AG09319 (cell line): Measurements from ENCODE around the gene HTRA2.

Experiments
- DNase-seq: peaks from one replicate; pipeline ENCODE4 v3.0.0-alpha.2; 2010; ENCODE audit warnings: low read depth; ENCODE audit errors: extremely low read depth
- TF ChIP-seq, protein P1 (sequence below): IDR thresholded peaks from 2 replicates; pipeline ENCODE4 v1.5.1; 2011; ENCODE audit warnings: low read depth, mild to moderate bottlenecking, inconsistent platforms, low read length, moderate library complexity

The HTRA2 gene

DNA sequence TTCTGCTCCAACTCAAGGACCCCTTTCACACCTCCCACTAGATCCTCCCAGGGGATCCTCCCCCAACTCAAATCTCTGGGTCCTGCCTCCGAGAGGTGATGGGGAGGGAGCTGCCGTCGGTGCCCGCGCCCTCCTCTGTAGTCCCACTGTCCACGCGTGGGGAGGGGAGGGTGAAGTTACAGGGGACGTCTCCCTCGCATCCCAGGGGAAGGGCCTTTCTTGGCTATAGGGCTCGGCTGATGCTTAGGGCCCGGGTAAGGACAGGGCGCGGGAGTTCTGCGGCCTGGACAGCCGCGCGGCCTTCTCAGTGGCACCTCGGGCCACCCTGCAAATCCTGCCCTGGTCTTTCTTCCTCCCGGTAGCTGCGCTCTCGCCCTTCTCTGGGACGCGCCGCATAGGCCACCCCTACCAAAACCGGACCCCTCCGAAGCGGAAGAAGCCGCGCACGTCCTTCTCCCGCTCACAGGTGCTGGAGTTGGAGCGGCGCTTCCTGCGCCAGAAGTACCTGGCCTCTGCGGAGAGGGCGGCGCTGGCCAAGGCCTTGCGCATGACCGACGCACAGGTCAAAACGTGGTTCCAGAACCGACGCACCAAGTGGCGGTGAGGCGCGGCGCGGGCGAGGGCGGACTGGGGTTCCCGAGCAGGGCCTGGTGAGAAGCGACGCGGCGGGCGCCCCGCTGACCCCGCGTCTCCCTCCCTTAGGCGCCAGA, 14.3 kb upstream of the HTRA2 start:
- no peak for DNase-seq
- TF ChIP-seq, protein P1, sequence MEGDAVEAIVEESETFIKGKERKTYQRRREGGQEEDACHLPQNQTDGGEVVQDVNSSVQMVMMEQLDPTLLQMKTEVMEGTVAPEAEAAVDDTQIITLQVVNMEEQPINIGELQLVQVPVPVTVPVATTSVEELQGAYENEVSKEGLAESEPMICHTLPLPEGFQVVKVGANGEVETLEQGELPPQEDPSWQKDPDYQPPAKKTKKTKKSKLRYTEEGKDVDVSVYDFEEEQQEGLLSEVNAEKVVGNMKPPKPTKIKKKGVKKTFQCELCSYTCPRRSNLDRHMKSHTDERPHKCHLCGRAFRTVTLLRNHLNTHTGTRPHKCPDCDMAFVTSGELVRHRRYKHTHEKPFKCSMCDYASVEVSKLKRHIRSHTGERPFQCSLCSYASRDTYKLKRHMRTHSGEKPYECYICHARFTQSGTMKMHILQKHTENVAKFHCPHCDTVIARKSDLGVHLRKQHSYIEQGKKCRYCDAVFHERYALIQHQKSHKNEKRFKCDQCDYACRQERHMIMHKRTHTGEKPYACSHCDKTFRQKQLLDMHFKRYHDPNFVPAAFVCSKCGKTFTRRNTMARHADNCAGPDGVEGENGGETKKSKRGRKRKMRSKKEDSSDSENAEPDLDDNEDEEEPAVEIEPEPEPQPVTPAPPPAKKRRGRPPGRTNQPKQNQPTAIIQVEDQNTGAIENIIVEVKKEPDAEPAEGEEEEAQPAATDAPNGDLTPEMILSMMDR, result no peak

DNA sequence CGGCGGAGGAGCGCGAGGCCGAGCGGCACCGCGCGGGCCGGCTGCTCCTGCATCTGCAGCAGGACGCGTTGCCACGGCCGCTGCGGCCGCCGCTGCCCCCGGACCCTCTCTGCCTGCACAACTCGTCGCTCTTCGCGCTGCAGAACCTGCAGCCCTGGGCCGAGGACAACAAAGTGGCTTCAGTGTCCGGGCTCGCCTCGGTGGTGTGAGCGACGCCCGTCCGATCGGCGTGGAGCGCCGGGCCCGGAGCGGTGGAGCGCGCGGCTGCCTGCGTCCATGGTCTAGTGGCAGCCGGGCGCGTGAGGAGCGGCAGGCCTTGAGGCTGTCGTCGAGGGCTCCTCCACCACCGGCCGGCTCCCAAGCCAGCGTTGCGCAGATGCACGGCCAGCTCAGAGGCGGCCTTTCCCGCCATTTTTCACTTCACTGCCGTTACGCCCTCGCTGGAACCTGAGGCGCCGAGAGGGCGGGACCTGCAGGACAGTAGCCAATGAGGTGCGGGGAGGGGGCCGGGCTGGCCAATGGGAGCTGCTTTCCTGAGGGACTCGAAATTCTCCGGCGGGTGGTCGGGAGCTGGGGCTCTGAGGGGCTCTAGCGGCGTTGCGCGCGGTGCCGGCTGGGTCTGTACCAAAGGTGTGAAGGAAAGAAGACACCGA, 13.6 kb upstream of the HTRA2 start:
- no peak for DNase-seq
- TF ChIP-seq, protein P1, result no peak

DNA sequence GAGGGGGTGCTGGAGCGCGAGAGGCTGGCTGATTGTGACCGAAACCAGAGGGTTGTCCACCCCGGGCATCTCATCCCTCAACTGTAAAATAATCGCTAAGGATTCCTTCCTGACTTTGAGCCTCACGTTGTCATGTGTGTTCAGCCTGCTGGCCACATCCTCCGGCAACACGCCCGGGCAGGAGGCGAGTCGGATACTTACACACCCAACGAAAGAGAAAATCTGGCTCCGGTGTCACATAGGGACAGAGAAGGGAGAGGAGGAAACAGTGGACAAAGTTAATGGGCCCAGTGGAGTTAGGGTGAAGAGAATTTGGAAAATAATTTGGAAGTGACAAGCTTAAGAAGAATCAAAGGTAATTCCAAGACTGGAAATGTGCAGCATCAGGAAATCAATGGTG, 13.1 kb upstream of the HTRA2 start:
- TF ChIP-seq, protein P1, result no peak
- no peak for DNase-seq

DNA sequence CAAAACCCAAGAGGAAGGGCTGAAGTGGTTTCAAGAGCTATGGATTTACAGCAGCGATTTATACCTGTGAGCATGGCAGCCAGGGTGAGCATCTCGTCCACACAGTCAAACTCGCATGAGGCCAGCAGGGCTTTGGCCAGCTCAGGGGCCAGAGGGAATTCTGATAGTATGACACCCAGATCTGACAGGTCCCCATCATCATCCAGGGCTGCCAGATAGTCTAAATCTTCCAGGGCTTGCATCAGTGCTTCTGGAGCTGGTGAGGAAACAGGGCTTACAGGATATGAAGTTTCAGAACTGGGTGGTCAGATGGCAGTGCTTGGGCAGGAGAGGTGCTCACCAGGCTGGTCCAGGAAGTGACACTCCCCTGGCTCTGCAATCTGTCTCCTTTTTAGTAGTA, 7.2 kb upstream of the HTRA2 start:
- TF ChIP-seq, protein P1, result no peak
- no peak for DNase-seq

DNA sequence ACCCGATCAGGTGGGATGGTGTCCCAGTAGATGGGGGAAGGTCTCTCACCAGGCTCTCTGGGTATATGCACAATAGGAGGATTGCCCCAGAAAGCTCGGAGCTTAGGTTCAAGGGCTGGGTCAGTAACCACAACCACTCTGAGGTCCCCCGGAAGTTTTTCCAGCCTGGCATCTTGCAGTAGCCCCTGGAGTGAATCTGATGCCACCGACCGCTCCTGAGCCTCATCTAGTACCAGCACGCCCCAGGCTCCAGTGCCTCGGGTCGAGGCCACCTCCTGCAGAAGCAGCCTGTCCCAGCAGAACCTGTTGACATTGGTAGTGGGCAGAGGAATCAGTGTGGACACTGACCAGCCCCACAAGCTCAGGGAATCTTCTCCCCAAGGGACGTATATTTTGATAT, 5.7 kb upstream of the HTRA2 start:
- no peak for DNase-seq

DNA sequence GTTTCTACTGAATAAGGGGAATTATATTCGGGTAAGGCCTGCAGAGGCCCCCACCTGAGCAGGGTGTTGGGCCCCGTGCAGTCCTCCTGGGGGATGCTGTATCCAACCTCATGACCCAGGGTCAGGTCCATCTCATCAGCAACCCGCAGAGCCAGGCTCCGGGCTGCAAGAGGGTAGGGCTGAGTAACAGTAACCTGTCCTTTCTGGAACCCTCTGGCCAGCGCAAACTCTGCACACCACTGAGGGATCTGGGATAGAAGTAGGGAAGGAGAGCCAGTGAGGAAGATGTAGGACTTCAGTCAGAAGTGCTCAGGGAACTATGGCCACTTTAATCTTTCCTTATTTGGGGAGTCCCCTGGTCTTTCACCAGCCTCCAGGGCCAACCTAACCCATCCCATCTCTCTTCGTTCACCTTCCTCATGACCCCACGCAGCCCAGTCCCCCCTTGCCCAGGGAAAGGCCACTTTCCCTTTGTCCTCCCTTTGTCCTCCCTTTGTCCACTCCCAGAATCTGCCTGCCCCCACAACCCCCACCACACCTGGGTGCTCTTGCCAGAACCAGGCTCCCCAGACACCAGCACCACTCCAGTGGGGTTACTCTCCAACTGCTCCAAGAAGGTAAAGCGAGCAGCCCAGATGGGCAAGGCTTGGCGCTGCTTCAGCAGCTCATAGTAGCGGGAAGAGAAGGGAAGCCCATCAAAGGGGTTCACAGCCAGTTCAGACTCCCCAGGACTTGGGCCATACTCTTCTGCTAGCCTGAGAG, 4.6 kb upstream of the HTRA2 start:
- no peak for DNase-seq
- TF ChIP-seq, protein P1, result no peak

More for the DNA sequence above, 5.7 kb upstream of the HTRA2 start:
- TF ChIP-seq, protein P1, result no peak
